A549 (cell line): ENCODE data around the gene TRAPPC10.

Source experiments
- CBX2 ChIP-seq: fragments of 200-600 bp; sonication (generic); IDR thresholded peaks from 2 replicates; pipeline ENCODE4 v1.6.1; 2016; ENCODE audit warnings: low read depth, mild to moderate bottlenecking, borderline replicate concordance
- CTCF ChIP-seq: fragments of >200 bp; sonication (Bioruptor Twin); formaldehyde crosslinking; IDR thresholded peaks from 3 replicates; pipeline ENCODE4 v1.5.1; 2016
- EHMT2 ChIP-seq: fragments of 200-600 bp; sonication (generic); IDR thresholded peaks from 2 replicates; pipeline ENCODE4 v1.6.1; 2016; ENCODE audit warnings: antibody characterized with exemption, low read depth, mild to moderate bottlenecking, moderate library complexity
- EP300 ChIP-seq, 2 experiments: fragments of >200 bp; sonication (Bioruptor Twin); formaldehyde crosslinking; IDR thresholded peaks; 2 replicates in 1 of 2; 3 replicates in 1 of 2; pipeline ENCODE4 v1.6.1; 2016 to 2017
- HOXA7 ChIP-seq: fragments of 250-450 bp; sonication (Bioruptor Pico); IDR thresholded peaks from 2 replicates; pipeline ENCODE4 v1.5.0; 2020; ENCODE audit warnings: mild to moderate bottlenecking, moderate library complexity
- JUNB ChIP-seq: fragments of >200 bp; sonication (Bioruptor Twin); formaldehyde crosslinking; IDR thresholded peaks from 2 replicates; pipeline ENCODE4 v1.6.1; 2016
- MYC ChIP-seq: IDR thresholded peaks from 2 replicates; pipeline ENCODE4 v1.6.1; 2012; ENCODE audit warnings: mild to moderate bottlenecking, inconsistent platforms, low read length, improper control_type of control experiment, borderline replicate concordance
- USF2 ChIP-seq: fragments of 450-650 bp; IDR thresholded peaks from 2 replicates; pipeline ENCODE4 v1.6.1; 2014; ENCODE audit warnings: antibody characterized with exemption

- TF ChIP-seq CTCF = no peak
- no peak for TF ChIP-seq CBX2
- no peak for TF ChIP-seq EP300 (IDR thresholded peaks at IDR 0.05)
- TF ChIP-seq USF2 = no peak
- TF ChIP-seq HOXA7 (CRISPR knock-in tag) = no peak
- TF ChIP-seq JUNB = no peak
- TF ChIP-seq MYC = no peak
- TF ChIP-seq EHMT2 = no peak
Observed at GRCh38 chr21:44047996-44048560, 36.0 kb downstream of the TRAPPC10 start.
